KMS-11 (cell line): ENCODE data around the gene TTC28.
"Not testable (repeated sequence)": the region's sequence is repeated elsewhere in the genome, so short reads cannot be mapped to it uniquely, and the experiment has no call there.

Experiments
- H2AFZ ChIP-seq: fragments of 200-600 bp; sonication (generic); 2 replicates; pipeline ENCODE4 v1.6.1; 2016; ENCODE audit warnings: antibody characterized with exemption, mixed run types, low read depth
- H3K27ac ChIP-seq: fragments of 200-600 bp; sonication (generic); 2 replicates; pipeline ENCODE4 v1.6.1; 2016; ENCODE audit warnings: mild to moderate bottlenecking, mixed run types
- H3K27me3 ChIP-seq: fragments of 200-600 bp; sonication (generic); 2 replicates; pipeline ENCODE4 v1.6.1; 2017; ENCODE audit warnings: mild to moderate bottlenecking, low read depth, mixed run types, moderate library complexity; ENCODE audit not compliant: insufficient read depth
- H3K36me3 ChIP-seq: fragments of 200-600 bp; sonication (generic); 2 replicates; pipeline ENCODE4 v1.6.1; 2017; ENCODE audit warnings: mild to moderate bottlenecking, mixed run types; ENCODE audit not compliant: insufficient read depth
- H3K4me1 ChIP-seq: fragments of 200-600 bp; sonication (generic); 2 replicates; pipeline ENCODE4 v1.6.1; 2016; ENCODE audit warnings: mild to moderate bottlenecking, low read depth, mixed run types; ENCODE audit not compliant: poor library complexity, severe bottlenecking
- H3K4me2 ChIP-seq: fragments of 200-600 bp; sonication (generic); 2 replicates; pipeline ENCODE4 v1.7.0; 2016; ENCODE audit warnings: mild to moderate bottlenecking, mixed run types
- H3K4me3 ChIP-seq: fragments of 200-600 bp; sonication (generic); IDR thresholded peaks from 2 replicates; pipeline ENCODE4 v1.6.1; 2017; ENCODE audit warnings: low read depth, low read length, mixed read lengths; ENCODE audit not compliant: insufficient read depth
- H3K79me2 ChIP-seq: fragments of 200-600 bp; sonication (generic); 2 replicates; pipeline ENCODE4 v1.6.1; 2016; ENCODE audit warnings: low read depth, mixed run types; ENCODE audit not compliant: insufficient read depth
- H3K9ac ChIP-seq: fragments of 200-600 bp; sonication (generic); 2 replicates; pipeline ENCODE4 v1.6.1; 2016; ENCODE audit warnings: mild to moderate bottlenecking, mixed run types
- H4K20me1 ChIP-seq: fragments of 200-600 bp; sonication (generic); 2 replicates; pipeline ENCODE4 v1.6.1; 2016; ENCODE audit warnings: mild to moderate bottlenecking, mixed run types; ENCODE audit not compliant: insufficient read depth
- CTCF ChIP-seq: fragments of 200-600 bp; sonication (generic); conservative IDR thresholded peaks from 2 replicates; pipeline ENCODE4 v1.6.1; 2017; ENCODE audit warnings: low read depth, mild to moderate bottlenecking, antibody characterized with exemption, low read length, moderate library complexity, mixed read lengths

TTC28 gene

GRCh38 chr22:28674121-28674563 is 5.5 kb downstream of the TTC28 start:
- Histone ChIP-seq H3K4me3 (no peak overlapping the region), H3K79me2 (no peaks in the 10 kb centered on the region), H3K36me3 (no peaks in the 10 kb centered on the region), H3K9ac (no peak overlapping the region), H3K27me3 (peaks cover 31% of the 10 kb centered on the region), H2AFZ (no peak overlapping the region), H3K4me2 (peak overlapping the region; percentile 1; the same call in 1 of the 2 replicates), H3K27ac (no peak overlapping the region), H3K4me1 (peaks cover 26% of the 10 kb centered on the region), H4K20me1 (no peaks in the 10 kb centered on the region)
- TF ChIP-seq CTCF: no peak

- Histone ChIP-seq H3K4me3 (no peak overlapping the region), H3K27me3 (peaks cover 21% of the 10 kb centered on the region), H3K36me3 (no peaks in the 10 kb centered on the region), H3K4me2 (no peak overlapping the region), H4K20me1 (no peaks in the 10 kb centered on the region), H3K9ac (no peak overlapping the region), H3K79me2 (no peaks in the 10 kb centered on the region), H2AFZ (no peak overlapping the region), H3K4me1 (peaks cover 26% of the 10 kb centered on the region), H3K27ac (no peak overlapping the region)
- no peak for TF ChIP-seq CTCF
These were observed 8.9 kb downstream of the TTC28 start for GRCh38 chr22:28670756-28671155.

DNA sequence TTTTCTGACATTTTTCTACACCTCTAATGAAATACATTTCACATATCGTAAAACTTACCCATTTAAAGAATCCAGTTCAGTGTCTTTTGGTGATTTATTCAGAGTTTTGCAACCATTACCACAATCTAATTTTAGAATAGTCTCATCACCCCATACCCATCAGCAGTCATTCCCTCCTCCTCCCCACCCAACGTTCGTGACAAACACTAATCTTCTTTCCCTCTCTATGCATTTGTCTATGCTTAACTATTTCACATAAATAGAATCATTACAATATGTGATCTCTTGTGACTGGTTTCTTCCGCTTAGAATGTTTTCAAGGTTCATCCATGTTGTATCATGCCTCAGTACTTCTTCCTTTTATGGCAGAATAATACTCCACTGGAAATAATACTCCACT is 9.5 kb downstream of the TTC28 start:
- no peak for TF ChIP-seq CTCF
- Histone ChIP-seq H3K9ac (no peak overlapping the region), H4K20me1 (no peaks in the 10 kb centered on the region), H3K4me2 (no peak overlapping the region), H3K27me3 (peaks cover 15% of the 10 kb centered on the region), H2AFZ (no peak overlapping the region), H3K27ac (no peak overlapping the region), H3K79me2 (no peaks in the 10 kb centered on the region), H3K4me3 (no peak overlapping the region), H3K4me1 (peaks cover 24% of the 10 kb centered on the region), H3K36me3 (no peaks in the 10 kb centered on the region)

DNA sequence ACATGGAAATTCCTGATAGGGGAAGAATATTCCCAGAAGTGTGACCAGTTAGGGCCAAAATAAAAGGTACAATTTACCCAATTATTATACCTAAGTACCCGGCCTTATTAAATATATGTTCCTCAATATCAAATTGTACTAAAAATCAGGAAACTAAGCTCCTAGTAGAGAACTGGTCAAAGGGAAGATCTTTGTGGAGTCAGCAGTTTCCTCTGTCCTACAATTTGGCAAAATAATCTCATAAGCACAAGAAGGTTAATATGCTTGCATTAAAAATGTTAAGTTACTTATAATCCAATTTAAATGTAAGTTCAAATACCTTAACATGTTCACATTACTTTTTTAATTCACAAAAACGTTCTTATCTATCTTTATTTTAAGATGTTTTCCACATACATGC is 10.3 kb downstream of the TTC28 start:
- Histone ChIP-seq H3K27me3 (peaks cover 10% of the 10 kb centered on the region; the same call in 1 of the 2 replicates), H3K4me2 (no peak overlapping the region), H3K9ac (no peak overlapping the region), H3K36me3 (no peaks in the 10 kb centered on the region), H3K4me1 (peaks cover 17% of the 10 kb centered on the region), H2AFZ (no peak overlapping the region), H3K79me2 (no peaks in the 10 kb centered on the region), H4K20me1 (no peaks in the 10 kb centered on the region), H3K4me3 (no peak overlapping the region), H3K27ac (no peak overlapping the region)
- TF ChIP-seq CTCF: no peak

DNA sequence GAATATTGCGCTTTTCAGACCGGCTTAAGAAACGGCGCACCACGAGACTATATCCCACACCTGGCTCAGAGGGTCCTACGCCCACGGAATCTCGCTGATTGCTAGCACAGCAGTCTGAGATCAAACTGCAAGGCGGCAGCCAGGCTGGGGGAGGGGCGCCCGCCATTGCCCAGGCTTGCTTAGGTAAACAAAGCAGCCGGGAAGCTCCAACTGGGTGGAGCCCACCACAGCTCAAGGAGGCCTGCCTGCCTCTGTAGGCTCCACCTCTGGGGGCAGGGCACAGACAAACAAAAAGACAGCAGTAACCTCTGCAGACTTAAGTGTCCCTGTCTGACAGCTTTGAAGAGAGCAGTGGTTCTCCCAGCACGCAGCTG is 16.1 kb downstream of the TTC28 start:
- not testable (repeated sequence) for H3K4me1 ChIP-seq, H2AFZ ChIP-seq, H3K27me3 ChIP-seq, H3K9ac ChIP-seq, H3K4me2 ChIP-seq, H3K4me3 ChIP-seq, H3K79me2 ChIP-seq, H3K36me3 ChIP-seq, H4K20me1 ChIP-seq, H3K27ac ChIP-seq
